A549 (cell line): ENCODE results near the gene LNX2.

ENCODE experiments used
- CHD2 ChIP-seq: fragments of 150-350 bp; IDR thresholded peaks from 2 replicates; pipeline ENCODE4 v1.6.1; 2014; ENCODE audit warnings: low read length; ENCODE audit not compliant: partially characterized antibody
- CTCF ChIP-seq: fragments of >200 bp; sonication (Bioruptor Twin); formaldehyde crosslinking; IDR thresholded peaks from 3 replicates; pipeline ENCODE4 v1.5.1; 2016
- EP300 ChIP-seq, 2 experiments: fragments of >200 bp; sonication (Bioruptor Twin); formaldehyde crosslinking; IDR thresholded peaks; 2 replicates in 1 of 2; 3 replicates in 1 of 2; pipeline ENCODE4 v1.6.1; 2016 to 2017
- FOXS1 ChIP-seq: fragments of 250-450 bp; sonication (Bioruptor Pico); IDR thresholded peaks from 2 replicates; pipeline ENCODE4 v1.5.0; 2020; ENCODE audit warnings: mild to moderate bottlenecking, moderate library complexity
- MAZ ChIP-seq: fragments of 150-350 bp; IDR thresholded peaks from 2 replicates; pipeline ENCODE4 v1.6.1; 2014; ENCODE audit warnings: antibody characterized with exemption, low read depth, low read length, borderline replicate concordance
- REST ChIP-seq: fragments of 200-600 bp; sonication (generic); IDR thresholded peaks from 2 replicates; pipeline ENCODE4 v1.6.1; 2016; ENCODE audit warnings: antibody characterized with exemption, mild to moderate bottlenecking, moderate library complexity
- SMC3 ChIP-seq: fragments of >200 bp; sonication (Bioruptor Twin); formaldehyde crosslinking; IDR thresholded peaks from 3 replicates; pipeline ENCODE4 v1.6.1; 2018; ENCODE audit warnings: inconsistent platforms

- TF ChIP-seq FOXS1 (CRISPR knock-in tag) (no peak), CTCF (no peak), CHD2 (no peak), SMC3 (no peak), MAZ (no peak), REST (no peak), EP300 (IDR thresholded peaks at IDR 0.05) (no peak)
Observed at GRCh38 chr13:27639186-27639585, 18.9 kb upstream of the LNX2 start.
